OCI-LY3 (cell line): ENCODE data around the gene ADAMTS19.

Source experiments
- CTCF ChIP-seq: fragments of 200-600, 300-600 bp; sonication (generic); IDR thresholded peaks from 2 replicates; pipeline ENCODE4 v1.5.1; 2014; ENCODE audit warnings: antibody characterized with exemption, low read length, low read depth
- EZH2phosphoT487 ChIP-seq: fragments of 200-600 bp; shearing (Covaris generic); IDR thresholded peaks from 2 replicates; pipeline ENCODE4 v1.6.1; 2018; ENCODE audit warnings: antibody characterized with exemption, mixed run types, low read depth

- no peak for TF ChIP-seq CTCF
- no peak for TF ChIP-seq EZH2phosphoT487
These were observed 12.1 kb upstream of the ADAMTS19 start for GRCh38 chr5:129447968-129448367.
